Urinary bladder (tissue), 4 donors: ENCODE data around the gene MAPK1. TPM values are rescaled to one million over a fixed set of nuclear protein-coding genes. Genes with fewer than 3 reads are reported as not detected.
A peak's percentile ranks its signal among the peaks of the same experiment; 100 is the strongest.
"Not testable (repeated sequence)": the region's sequence is repeated elsewhere in the genome, so short reads cannot be mapped to it uniquely, and the experiment has no call there.

ENCODE experiments used
- DNase-seq: peaks from one replicate; pipeline ENCODE4 v3.0.0-alpha.2; 2015; ENCODE audit errors: extremely low spot score
- H3K27ac ChIP-seq: one replicate; pipeline ENCODE4 v1.5.1; 2013; ENCODE audit warnings: low read depth, mild to moderate bottlenecking, moderate library complexity
- H3K36me3 ChIP-seq: one replicate; pipeline ENCODE4 v1.6.1; 2013; ENCODE audit warnings: mild to moderate bottlenecking, moderate library complexity; ENCODE audit not compliant: insufficient read depth
- H3K4me1 ChIP-seq: one replicate; pipeline ENCODE4 v1.6.1; 2013; ENCODE audit warnings: mild to moderate bottlenecking, moderate library complexity; ENCODE audit not compliant: insufficient read depth
- H3K4me3 ChIP-seq: one replicate; pipeline ENCODE4 v1.5.1; 2013; ENCODE audit warnings: low read depth, low read length
- WGBS: extraction: QIAGEN DNeasy Blood & Tissue Kit; methylation state at CpG from one replicate; pipeline ENCODE4 v1.1.7; 2013; 5-methylcytosine and 5-hydroxymethylcytosine counted together
- polyA plus RNA-seq: library from polyadenylated mRNA; stranded (reverse); fragments of 200-250 nt; gene quantifications from one replicate; pipeline ENCODE4 v1.2.3, GENCODE V29; 2013
- total RNA-seq: library from RNA; depleted of rRNA; stranded (reverse); fragments of >200 nt; gene quantifications from one replicate; pipeline ENCODE4 v1.2.3, GENCODE V29; 2014
- donor health status: healthy with polysubstance abuse.
- donor health status: healthy.

Gene MAPK1
- total and polyA plus RNA-seq, 2 donors, result 39.2 to 72.9 TPM

- not testable (repeated sequence) for DNase-seq, H3K27ac ChIP-seq, H3K36me3 ChIP-seq, H3K4me1 ChIP-seq, H3K4me3 ChIP-seq
- WGBS, result 94% methylated on average over 6 of the region's 6 CpGs
These were observed 122.5 kb downstream of the MAPK1 start for GRCh38 chr22:21744917-21745316.

DNA sequence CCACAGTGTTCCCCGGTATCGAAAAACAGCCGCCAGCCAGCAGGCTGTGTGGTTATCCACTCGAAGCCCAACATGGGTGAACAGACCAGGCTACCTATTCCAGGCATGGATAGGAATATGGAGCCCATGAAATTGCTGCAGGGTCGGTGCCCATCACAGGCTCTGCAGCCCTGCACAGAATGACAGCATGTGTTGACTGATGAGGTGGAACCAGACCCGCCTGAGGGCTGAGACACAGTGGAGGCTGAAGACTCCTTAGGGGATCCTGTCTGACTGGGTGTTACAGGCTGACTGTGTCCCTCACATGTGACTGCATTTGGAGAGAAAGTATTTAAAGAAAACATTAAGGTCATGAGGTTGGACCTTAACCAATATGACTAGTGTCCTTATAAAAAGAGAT is 125.7 kb downstream of the MAPK1 start:
- no peaks in the 10 kb centered on the region for H3K4me1 ChIP-seq
- no peak overlapping the region for H3K27ac ChIP-seq
- H3K36me3 ChIP-seq, result no peaks in the 10 kb centered on the region
- 85% methylated on average over 6 of the region's 6 CpGs for WGBS
- no peak for DNase-seq
- H3K4me3 ChIP-seq, result no peak overlapping the region

- no peak overlapping the region for H3K4me3 ChIP-seq
- 89% methylated on average over 10 of the region's 10 CpGs for WGBS
- H3K4me1 ChIP-seq, result no peaks in the 10 kb centered on the region
- no peaks in the 10 kb centered on the region for H3K36me3 ChIP-seq
- no peak overlapping the region for H3K27ac ChIP-seq
- DNase-seq, result no peak
These were observed 126.4 kb downstream of the MAPK1 start for GRCh38 chr22:21741059-21741458.

DNA sequence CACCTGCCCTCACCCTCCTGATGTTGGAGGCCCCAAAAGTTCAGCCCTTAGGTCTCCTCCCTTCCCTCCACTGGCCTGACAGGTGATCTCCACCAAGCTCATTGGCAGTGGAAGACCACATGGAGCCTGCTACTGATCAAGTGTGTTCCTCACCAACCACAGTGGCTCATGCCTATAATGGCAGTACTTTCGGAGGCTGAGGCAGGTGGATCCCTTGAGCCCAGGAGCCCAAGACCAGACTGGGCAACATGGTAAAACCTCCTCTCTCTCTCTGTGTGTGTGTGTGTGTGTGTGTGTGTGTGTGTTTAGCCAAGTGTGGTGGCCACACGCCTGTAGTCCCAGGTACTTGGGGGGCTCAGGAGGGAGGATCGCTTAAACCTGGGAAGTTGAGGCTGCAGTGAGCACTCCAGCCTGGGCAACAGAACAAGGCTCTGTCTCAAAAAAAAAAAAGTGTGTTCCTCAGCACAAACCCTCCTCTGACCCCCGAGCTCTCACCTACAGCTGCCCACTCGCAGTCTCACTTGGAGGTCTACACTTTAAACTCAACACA is 127.5 kb downstream of the MAPK1 start:
- 88% methylated on average over 5 of the region's 5 CpGs for WGBS
- Histone ChIP-seq H3K4me1 (no peaks in the 10 kb centered on the region), H3K36me3 (no peaks in the 10 kb centered on the region), H3K27ac (no peak overlapping the region), H3K4me3 (no peak overlapping the region)
- DNase-seq, result no peak

DNA sequence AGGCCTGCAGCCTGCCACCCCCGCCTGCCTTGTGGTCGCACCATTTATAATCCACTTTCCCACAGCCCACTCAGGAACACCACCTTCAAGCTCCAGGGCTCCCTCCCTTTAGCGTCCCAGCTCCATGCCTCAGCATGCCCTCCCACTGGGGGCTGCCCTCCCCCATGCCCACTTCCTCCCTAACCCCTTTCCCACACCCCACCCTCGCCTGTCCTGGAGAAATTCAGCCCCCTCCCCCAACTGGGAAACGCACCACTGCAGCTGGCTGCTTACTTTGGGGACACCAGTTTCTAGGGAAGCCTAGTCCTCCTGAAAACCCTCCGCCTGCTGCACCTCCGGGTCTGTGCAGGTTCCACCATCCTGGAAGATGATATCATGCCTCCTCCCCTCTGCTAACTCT is 128.5 kb downstream of the MAPK1 start:
- no peaks in the 10 kb centered on the region for H3K4me1 ChIP-seq
- no peak for DNase-seq
- WGBS, result 46% methylated on average over 7 of the region's 7 CpGs

DNA sequence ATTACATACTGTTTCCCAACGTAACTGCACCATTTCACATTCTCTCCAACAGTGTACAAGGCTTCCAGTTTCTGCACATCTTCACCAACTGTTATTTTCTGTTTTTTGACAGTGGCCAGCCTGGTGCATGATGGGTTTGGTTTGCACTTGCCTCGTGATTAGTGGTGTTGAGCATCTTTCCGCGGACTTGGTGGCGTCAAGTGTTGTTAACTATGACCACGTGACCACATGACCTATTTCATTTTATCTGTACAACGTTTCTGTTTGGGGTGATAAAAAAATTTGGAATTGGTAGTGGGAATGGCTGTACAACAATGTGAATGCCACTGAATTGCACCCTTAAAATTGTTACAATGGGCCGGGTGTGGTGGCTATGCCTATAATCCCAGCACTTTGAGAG is 129.4 kb downstream of the MAPK1 start:
- Histone ChIP-seq H3K36me3 (no peaks in the 10 kb centered on the region), H3K4me1 (no peaks in the 10 kb centered on the region), H3K4me3 (no peak overlapping the region), H3K27ac (no peak overlapping the region)
- WGBS, result 84% methylated on average over 8 of the region's 8 CpGs
- DNase-seq, result no peak

More for the DNA sequence above, 128.5 kb downstream of the MAPK1 start:
- Histone ChIP-seq H3K27ac (no peak overlapping the region), H3K36me3 (no peaks in the 10 kb centered on the region), H3K4me3 (no peak overlapping the region)

DNA sequence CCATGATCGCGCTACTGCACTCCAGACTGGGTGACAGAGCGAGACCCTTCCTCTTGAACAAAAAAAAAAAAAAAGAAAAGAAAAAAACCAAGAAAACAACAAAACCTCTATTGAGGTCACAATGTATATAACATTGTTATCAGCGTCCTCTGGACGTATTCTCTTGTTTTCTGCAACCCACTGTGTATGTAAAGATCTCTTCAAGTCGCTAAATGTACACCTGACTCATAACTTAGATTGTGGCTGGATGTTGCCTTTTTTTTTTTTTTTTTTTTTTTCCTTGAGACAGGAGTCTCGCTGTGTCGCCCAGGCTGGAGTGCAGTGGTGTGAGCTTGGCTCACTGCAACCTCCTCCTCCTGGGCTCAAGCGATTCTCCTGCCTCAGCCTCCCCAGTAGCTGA is 130.5 kb downstream of the MAPK1 start:
- DNase-seq, result no peak
- WGBS, result 81% methylated on average over 9 of the region's 9 CpGs
- no peaks in the 10 kb centered on the region for H3K36me3 ChIP-seq

GRCh38 chr22:21736084-21736642 is 131.3 kb downstream of the MAPK1 start:
- no peaks in the 10 kb centered on the region for H3K4me1 ChIP-seq
- no peaks in the 10 kb centered on the region for H3K36me3 ChIP-seq
- 6% methylated on average over 63 of the region's 65 CpGs for WGBS
- H3K4me3 ChIP-seq, result peak overlapping the region; percentile 42
- H3K27ac ChIP-seq, result peak overlapping the region; percentile 15
- DNase-seq, result no peak

More for the DNA sequence above, 130.5 kb downstream of the MAPK1 start:
- Histone ChIP-seq H3K4me3 (no peak overlapping the region), H3K27ac (no peak overlapping the region), H3K4me1 (no peaks in the 10 kb centered on the region)

GRCh38 chr22:21735200-21736083 is 132.0 kb downstream of the MAPK1 start, which contains the start of gene YPEL1:
TSS of gene YPEL1 (minus strand) at chr22:21735794. CDS start at chr22:21710744, 25,050 bp downstream.
- H3K36me3 ChIP-seq, result no peaks in the 10 kb centered on the region
- under 1% methylated on average over 102 of the region's 102 CpGs for WGBS
- DNase-seq, result peak; percentile 81
- H3K27ac ChIP-seq, result peak within 1 kb of the TSS; percentile 29
- H3K4me3 ChIP-seq, result peak within 1 kb of the TSS; percentile 64
- H3K4me1 ChIP-seq, result no peaks in the 10 kb centered on the region

- H3K27ac ChIP-seq, result no peak overlapping the region
- H3K36me3 ChIP-seq, result no peaks in the 10 kb centered on the region
- WGBS, result 18% methylated on average over 8 of the region's 8 CpGs
- no peak for DNase-seq
- peak overlapping the region; percentile 64 for H3K4me3 ChIP-seq
- H3K4me1 ChIP-seq, result no peaks in the 10 kb centered on the region
These were observed 132.8 kb downstream of the MAPK1 start for GRCh38 chr22:21734540-21735199.

DNA sequence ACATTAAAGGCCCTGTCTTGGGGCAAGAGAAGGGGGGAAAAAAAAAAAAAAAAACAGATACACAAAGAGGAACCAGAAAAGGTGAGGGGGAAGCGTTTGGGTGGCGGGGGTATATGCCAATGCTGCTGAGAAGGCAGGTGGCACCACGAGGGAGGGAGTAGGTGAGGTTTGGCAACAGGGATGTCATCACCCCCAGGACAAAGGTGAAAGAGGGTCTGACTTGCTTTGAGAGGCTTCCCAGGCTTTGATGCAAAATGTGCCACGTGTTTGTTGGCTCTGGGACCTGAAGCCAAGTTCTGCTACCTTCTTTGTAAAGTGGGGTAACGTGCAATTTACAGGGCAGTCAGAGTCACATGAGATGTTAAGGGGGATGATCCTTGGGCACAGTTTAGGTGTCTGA is 135.9 kb downstream of the MAPK1 start:
- Histone ChIP-seq H3K4me1 (no peaks in the 10 kb centered on the region), H3K27ac (no peak overlapping the region), H3K4me3 (no peak overlapping the region), H3K36me3 (no peaks in the 10 kb centered on the region)
- whole genome bisulfite sequencing, result 91% methylated on average over 5 of the region's 5 CpGs
- DNase-seq, result no peak

- WGBS, result 97% methylated on average over 9 of the region's 9 CpGs
- Histone ChIP-seq H3K4me3 (no peak overlapping the region), H3K36me3 (no peaks in the 10 kb centered on the region), H3K27ac (no peak overlapping the region), H3K4me1 (no peaks in the 10 kb centered on the region)
- DNase-seq, result no peak
These were observed 136.7 kb downstream of the MAPK1 start for GRCh38 chr22:21730535-21731308.

DNA sequence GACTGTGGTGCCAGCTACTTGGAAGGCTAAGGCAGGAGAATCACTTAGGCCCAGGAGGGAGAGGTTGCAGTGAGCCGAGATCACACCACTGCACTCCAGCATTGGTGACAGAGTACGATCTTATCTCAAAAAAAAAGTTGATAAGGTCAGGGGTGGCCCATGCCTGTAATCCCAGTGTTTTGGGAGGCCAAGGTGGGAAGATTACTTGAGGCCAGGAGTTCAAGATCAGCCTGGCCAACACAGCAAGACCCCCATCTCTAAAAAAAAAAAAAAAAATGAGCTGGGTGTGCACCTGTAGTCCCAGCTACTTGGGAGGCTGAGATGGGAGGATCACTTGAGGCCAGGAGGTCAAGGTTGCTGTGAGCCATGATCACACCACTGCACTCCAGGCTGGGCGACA is 138.3 kb downstream of the MAPK1 start:
- not testable (repeated sequence) for H3K36me3 ChIP-seq, H3K4me1 ChIP-seq, H3K27ac ChIP-seq, H3K4me3 ChIP-seq, DNase-seq
- 94% methylated on average over 3 of the region's 3 CpGs for WGBS
